HepG2 (cell line): ENCODE data around the gene EIF6. TPM values are rescaled to one million over a fixed set of nuclear protein-coding genes. Genes with fewer than 3 reads are reported as not detected.

ENCODE experiments used
- ATAC-seq: fragments of 200-7000 bp; cut with Tn5 transposase; 3 replicates; pipeline ENCODE4 v1.9.1; 2020; ENCODE audit warnings: mild to moderate bottlenecking, moderate library complexity
- BruUV-seq: library from RNA; stranded (reverse); fragments of 400-500 nt; replicated peaks from 2 replicates; lab custom pipeline; 2021; lab: Mats Ljungman, UMichigan
- CTCF ChIA-PET: fragments of 300-600 bp; formaldehyde crosslinking; extraction: SDS; loops from one replicate; lab custom pipeline; 2021; ENCODE audit warnings: low total read pairs, inconsistent platforms, low intra/inter-chr PET ratio; lab: Yijun Ruan, JAX
- POLR2A ChIA-PET: fragments of 350-600 bp; sonication (Branson Sonifier 250); formaldehyde crosslinking; loops from one replicate; lab custom pipeline; 2020; ENCODE audit warnings: antibody characterized with exemption, inconsistent platforms; lab: Yijun Ruan, JAX
- DNase-seq: peaks from one replicate; pipeline ENCODE4 v3.0.0-alpha.2; 2015; ENCODE audit warnings: low spot score
- FAIRE-seq: peaks from 3 replicates; lab custom pipeline; 2011; peaks lifted over from hg19 to GRCh38; lab: Jason Lieb, UNC
- H2AFZ ChIP-seq: one replicate; pipeline ENCODE4 v1.6.1; 2011; ENCODE audit warnings: low read length, inconsistent platforms
- H3K27ac ChIP-seq: fragments of 300-600 bp; 3 replicates; pipeline ENCODE4 v1.8.0; 2011; ENCODE audit warnings: mixed run types, mild to moderate bottlenecking, mixed read lengths, low read length, inconsistent platforms; ENCODE audit not compliant: insufficient read depth; ENCODE audit errors: extremely low read length
- H3K27me3 ChIP-seq, 2 experiments: fragments of 200-600 bp in 1 of 2; 2 replicates in 1 of 2; 3 replicates in 1 of 2; pipeline versions ENCODE4 v1.6.0 to v1.8.0; 2011; ENCODE audit warnings: low read length in 2 of 2, mild to moderate bottlenecking in 2 of 2, moderate library complexity in 2 of 2, inconsistent platforms in 1 of 2; ENCODE audit not compliant: insufficient read depth in 2 of 2, control insufficient read depth in 1 of 2
- H3K36me3 ChIP-seq, 2 experiments: fragments of 200-600 bp in 1 of 2; replicated peaks in 1 of 2; 2 replicates in 1 of 2; 3 replicates in 1 of 2; pipeline versions ENCODE4 v1.5.1 to v1.8.0; 2011; ENCODE audit warnings: low read length in 2 of 2, inconsistent platforms in 1 of 2; ENCODE audit not compliant: insufficient read depth in 2 of 2, control insufficient read depth in 1 of 2
- H3K4me1 ChIP-seq: 2 replicates; pipeline ENCODE4 v1.5.1; 2012; ENCODE audit warnings: low read length, inconsistent platforms; ENCODE audit not compliant: insufficient read depth
- H3K4me2 ChIP-seq: 2 replicates; pipeline ENCODE4 v1.6.0; 2011; ENCODE audit warnings: low read depth, low read length, inconsistent platforms
- H3K4me3 ChIP-seq, 3 experiments: fragments of 200-600 bp in 1 of 3; sonication (generic), shearing (Covaris generic) in 1 of 3; replicated peaks in 1 of 3; 2 replicates each; pipeline ENCODE4 v1.5.1; 2011 to 2016; ENCODE audit warnings: low read length in 3 of 3, inconsistent platforms in 2 of 3, low read depth in 2 of 3, mild to moderate bottlenecking in 2 of 3, control low read depth in 1 of 3, mixed read lengths in 1 of 3; ENCODE audit not compliant: insufficient read depth in 1 of 3
- H3K79me2 ChIP-seq: one replicate; pipeline ENCODE4 v1.6.1; 2011; ENCODE audit warnings: low read length, inconsistent platforms; ENCODE audit not compliant: insufficient read depth
- H3K9ac ChIP-seq: 2 replicates; pipeline ENCODE4 v1.6.0; 2011; ENCODE audit warnings: mild to moderate bottlenecking, low read depth, low read length, inconsistent platforms; ENCODE audit not compliant: insufficient read depth
- H3K9me3 ChIP-seq: 2 replicates; pipeline ENCODE4 v1.5.1; 2012; ENCODE audit warnings: mild to moderate bottlenecking, low read length
- H4K20me1 ChIP-seq: 2 replicates; pipeline ENCODE4 v1.6.0; 2011; ENCODE audit warnings: inconsistent platforms, mild to moderate bottlenecking, low read length, moderate library complexity; ENCODE audit not compliant: insufficient read depth
- ATF7 ChIP-seq, 2 experiments: fragments of 450-650 bp in 1 of 2; sonication (generic) in 1 of 2; formaldehyde crosslinking in 1 of 2; IDR thresholded peaks; 2 replicates each; pipeline versions ENCODE4 v1.4.0 to v1.6.1; 2016 to 2020; ENCODE audit warnings: antibody characterized with exemption in 1 of 2, mild to moderate bottlenecking in 1 of 2, missing genetic modification reagents in 1 of 2
- CHCHD3 ChIP-seq: sonication (generic); formaldehyde crosslinking; IDR thresholded peaks from 2 replicates; pipeline ENCODE4 v1.8.0; 2022; ENCODE audit warnings: mild to moderate bottlenecking, missing genetic modification reagents, moderate library complexity
- FOXK2 ChIP-seq: fragments of 450-650 bp; IDR thresholded peaks from 2 replicates; pipeline ENCODE4 v1.6.1; 2016
- GABPA ChIP-seq, 2 experiments: IDR thresholded peaks; 2 replicates each; pipeline ENCODE4 v1.6.1; 2011 to 2016; ENCODE audit warnings: low read depth in 2 of 2, low read length in 1 of 2, missing biosample characterization in 1 of 2, missing genetic modification characterization in 1 of 2
- GPN1 ChIP-seq: sonication (generic); formaldehyde crosslinking; IDR thresholded peaks from 2 replicates; pipeline ENCODE4 v1.5.1; 2020; ENCODE audit warnings: missing genetic modification reagents, borderline replicate concordance
- KDM3A ChIP-seq: IDR thresholded peaks from 2 replicates; pipeline ENCODE4 v1.6.1; 2018; ENCODE audit warnings: low read depth, missing compliant biosample characterization
- KLF6 ChIP-seq: IDR thresholded peaks from 2 replicates; pipeline ENCODE4 v1.8.0; 2016; ENCODE audit warnings: missing biosample characterization, missing genetic modification reagents
- NCOA1 ChIP-seq: sonication (generic); formaldehyde crosslinking; IDR thresholded peaks from 2 replicates; pipeline ENCODE4 v1.9.0; 2021; ENCODE audit warnings: missing genetic modification reagents
- NFE2L2 ChIP-seq: fragments of 150-350 bp; IDR thresholded peaks from 2 replicates; pipeline ENCODE4 v1.6.1; 2014; ENCODE audit warnings: low read length
- NR1H2 ChIP-seq: sonication (generic); formaldehyde crosslinking; IDR thresholded peaks from 2 replicates; pipeline ENCODE4 v1.8.1; 2022; ENCODE audit warnings: low read depth, missing genetic modification reagents, borderline replicate concordance
- SNAPC2 ChIP-seq: sonication (generic); formaldehyde crosslinking; IDR thresholded peaks from 2 replicates; pipeline ENCODE4 v1.8.1; 2022; ENCODE audit warnings: mild to moderate bottlenecking, missing genetic modification reagents
- SRF ChIP-seq: IDR thresholded peaks from 2 replicates; pipeline ENCODE4 v1.6.1; 2011; ENCODE audit warnings: mild to moderate bottlenecking, low read depth, low read length, moderate library complexity
- TFE3 ChIP-seq: IDR thresholded peaks from 2 replicates; pipeline ENCODE4 v1.6.1; 2016
- U2AF1 ChIP-seq: fragments of 200-400 bp; formaldehyde crosslinking; optimal IDR thresholded peaks from 2 replicates; pipeline ENCODE3; 2017; ENCODE audit warnings: mild to moderate bottlenecking, low read depth, low read length
- ZBTB20 ChIP-seq: sonication (generic); formaldehyde crosslinking; IDR thresholded peaks from 2 replicates; pipeline ENCODE4 v1.8.1; 2023; ENCODE audit warnings: missing genetic modification reagents, low read depth, mild to moderate bottlenecking, borderline replicate concordance
- ZC3H13 ChIP-seq: sonication (generic); formaldehyde crosslinking; IDR thresholded peaks from 2 replicates; pipeline ENCODE4 v1.8.1; 2023; ENCODE audit warnings: mild to moderate bottlenecking, missing genetic modification reagents, moderate library complexity
- ZNF564 ChIP-seq: sonication (generic); formaldehyde crosslinking; IDR thresholded peaks from 2 replicates; pipeline ENCODE4 v1.8.1; 2023; ENCODE audit warnings: mild to moderate bottlenecking, missing genetic modification reagents
- ZNF7 ChIP-seq: IDR thresholded peaks from 2 replicates; pipeline ENCODE4 v1.6.1; 2016; ENCODE audit warnings: missing biosample characterization, missing genetic modification reagents
- WGBS: methylation state at CpG from one replicate; pipeline ENCODE4 v1.1.6; 2017; ENCODE audit warnings: low lambda C conversion rate; 5-methylcytosine and 5-hydroxymethylcytosine counted together
- in situ Hi-C: cut with HindIII; loops from 2 replicates; pipeline ENCODE4 v1.10.0; 2017; ENCODE audit warnings: low pct_unique_long_range_greater_than_20kb; ENCODE audit not compliant: extremely low pct_ligation_motif_present
- intact Hi-C: fragments of 100-400 bp; cut with micrococcal nuclease; formaldehyde crosslinking; loops from one replicate; pipeline ENCODE4 v1.10.0; 2022; ENCODE audit not compliant: unreplicated experiment
- polyA plus RNA-seq, 8 experiments: library from polyadenylated mRNA; depleted of rRNA in 3 of 8; stranded (reverse) in 7 of 8; unstranded in 1 of 8; fragments of >200 nt; fragmentation: Illumina TruSeq in 4 of 8; extraction: Trizol in 4 of 8; gene quantifications; 2 replicates each; pipeline versions ENCODE4 v1.2.1 to v1.2.3, GENCODE V29; 2011 to 2016; ENCODE audit warnings: low read depth in 4 of 8, missing spikeins in 1 of 8, mixed read lengths in 1 of 8; ENCODE audit not compliant: insufficient read depth in 1 of 8
- total RNA-seq, 5 experiments: library from RNA; depleted of rRNA; stranded (reverse); fragments of >200 nt; fragmentation: Illumina TruSeq; extraction: Trizol; gene quantifications; 2 replicates each; pipeline ENCODE4 v1.2.3, GENCODE V29; 2016; ENCODE audit warnings: low read depth in 1 of 5
- TF ChIP-seq, protein P1 (sequence below): sonication (generic); formaldehyde crosslinking; IDR thresholded peaks from 2 replicates; pipeline ENCODE4 v1.8.1; 2023; ENCODE audit warnings: mild to moderate bottlenecking, missing genetic modification reagents
- TF ChIP-seq, protein P2 (sequence below): sonication (generic); formaldehyde crosslinking; IDR thresholded peaks from 2 replicates; pipeline ENCODE4 v1.8.0; 2023; ENCODE audit warnings: mild to moderate bottlenecking, missing genetic modification reagents
- TF ChIP-seq, protein P3 (sequence below): sonication (generic); formaldehyde crosslinking; conservative IDR thresholded peaks from 2 replicates; pipeline ENCODE4 v1.4.0; 2020; ENCODE audit warnings: missing genetic modification reagents

EIF6 gene
- total and polyA plus RNA-seq, 2 of the 13 experiments (the other 11 are each of a cell fraction or from before 2014, with no cell fraction given): 462 to 466 TPM

- Histone ChIP-seq H3K4me3 (peak overlapping the region; percentile 80 to 98 (median 81)), H3K9ac (peak overlapping the region; percentile 97), H2AFZ (no peak overlapping the region), H3K79me2 (peaks cover 40% of the 10 kb centered on the region), H3K4me1 (peaks cover 70% of the 10 kb centered on the region), H4K20me1 (peaks cover 11% of the 10 kb centered on the region), H3K36me3 (peaks cover 2 to 13% of the 10 kb centered on the region in 2 experiments; a peak in 4 of 5 replicates), H3K4me2 (peak overlapping the region; percentile 91), H3K27ac (peak overlapping the region; percentile 95), H3K9me3 (no peaks in the 10 kb centered on the region), H3K27me3 (peaks cover 2 to 12% of the 10 kb centered on the region in 2 experiments; a peak in 3 of 5 replicates)
- ATAC-seq (peak; percentile 0), FAIRE-seq (no peak), DNase-seq (peak; percentile 64)
- in situ Hi-C loops: no loop called here
- intact Hi-C loops: no loop called here
- POLR2A ChIA-PET: interaction anchor here (1.0 to 3.0 kb wide), 13 partner anchors 10 to 410 kb away, joined by 3 to 26 read pairs (median 5); partner anchors contain the start of genes ACSS2, CEP250 and EDEM2
- CTCF ChIA-PET: interaction anchor here (0.8 to 1.1 kb wide), 2 partner anchors 18 to 21 kb away, joined by 3 to 5 read pairs; no protein-coding TSS in a partner anchor
- BruUV-seq: no TSS peak
- WGBS: 1% methylated on average over 5 of the region's 5 CpGs
- peak; percentile 97 for TF ChIP-seq NFE2L2
- no peak for TF ChIP-seq GPN1 (CRISPR knock-in tag)
- TF ChIP-seq CHCHD3: no peak
- no peak for TF ChIP-seq GABPA (IDR thresholded peaks at IDR 0.05; ENCODE audit: low read depth, low read length)
- no peak for TF ChIP-seq GABPA (CRISPR knock-in tag; IDR thresholded peaks at IDR 0.05; ENCODE audit: low read depth)
- TF ChIP-seq, protein P1, sequence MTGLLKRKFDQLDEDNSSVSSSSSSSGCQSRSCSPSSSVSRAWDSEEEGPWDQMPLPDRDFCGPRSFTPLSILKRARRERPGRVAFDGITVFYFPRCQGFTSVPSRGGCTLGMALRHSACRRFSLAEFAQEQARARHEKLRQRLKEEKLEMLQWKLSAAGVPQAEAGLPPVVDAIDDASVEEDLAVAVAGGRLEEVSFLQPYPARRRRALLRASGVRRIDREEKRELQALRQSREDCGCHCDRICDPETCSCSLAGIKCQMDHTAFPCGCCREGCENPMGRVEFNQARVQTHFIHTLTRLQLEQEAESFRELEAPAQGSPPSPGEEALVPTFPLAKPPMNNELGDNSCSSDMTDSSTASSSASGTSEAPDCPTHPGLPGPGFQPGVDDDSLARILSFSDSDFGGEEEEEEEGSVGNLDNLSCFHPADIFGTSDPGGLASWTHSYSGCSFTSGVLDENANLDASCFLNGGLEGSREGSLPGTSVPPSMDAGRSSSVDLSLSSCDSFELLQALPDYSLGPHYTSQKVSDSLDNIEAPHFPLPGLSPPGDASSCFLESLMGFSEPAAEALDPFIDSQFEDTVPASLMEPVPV (CRISPR knock-in tag): no peak
- TF ChIP-seq KLF6: no peak
- no peak for TF ChIP-seq NCOA1 (CRISPR knock-in tag)
- no peak for TF ChIP-seq ZNF7 (CRISPR knock-in tag)
- no peak for TF ChIP-seq U2AF1
- TF ChIP-seq NR1H2: no peak
- no peak for TF ChIP-seq KDM3A
- TF ChIP-seq, protein P2, sequence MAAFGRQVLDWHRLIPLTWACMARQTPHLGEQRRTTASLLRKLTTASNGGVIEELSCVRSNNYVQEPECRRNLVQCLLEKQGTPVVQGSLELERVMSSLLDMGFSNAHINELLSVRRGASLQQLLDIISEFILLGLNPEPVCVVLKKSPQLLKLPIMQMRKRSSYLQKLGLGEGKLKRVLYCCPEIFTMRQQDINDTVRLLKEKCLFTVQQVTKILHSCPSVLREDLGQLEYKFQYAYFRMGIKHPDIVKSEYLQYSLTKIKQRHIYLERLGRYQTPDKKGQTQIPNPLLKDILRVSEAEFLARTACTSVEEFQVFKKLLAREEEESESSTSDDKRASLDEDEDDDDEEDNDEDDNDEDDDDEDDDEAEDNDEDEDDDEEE (CRISPR knock-in tag): no peak; the same call in 1 of the 2 replicates
- no peak for TF ChIP-seq SRF
- no peak for TF ChIP-seq ZC3H13 (CRISPR knock-in tag)
- TF ChIP-seq ZNF564 (CRISPR knock-in tag): 0 out of 2 replicates have a peak, but pooled peaks have one; percentile 8
- no peak for TF ChIP-seq ZBTB20 (CRISPR knock-in tag)
- no peak for TF ChIP-seq TFE3
- no peak for TF ChIP-seq SNAPC2
- TF ChIP-seq, protein P3, sequence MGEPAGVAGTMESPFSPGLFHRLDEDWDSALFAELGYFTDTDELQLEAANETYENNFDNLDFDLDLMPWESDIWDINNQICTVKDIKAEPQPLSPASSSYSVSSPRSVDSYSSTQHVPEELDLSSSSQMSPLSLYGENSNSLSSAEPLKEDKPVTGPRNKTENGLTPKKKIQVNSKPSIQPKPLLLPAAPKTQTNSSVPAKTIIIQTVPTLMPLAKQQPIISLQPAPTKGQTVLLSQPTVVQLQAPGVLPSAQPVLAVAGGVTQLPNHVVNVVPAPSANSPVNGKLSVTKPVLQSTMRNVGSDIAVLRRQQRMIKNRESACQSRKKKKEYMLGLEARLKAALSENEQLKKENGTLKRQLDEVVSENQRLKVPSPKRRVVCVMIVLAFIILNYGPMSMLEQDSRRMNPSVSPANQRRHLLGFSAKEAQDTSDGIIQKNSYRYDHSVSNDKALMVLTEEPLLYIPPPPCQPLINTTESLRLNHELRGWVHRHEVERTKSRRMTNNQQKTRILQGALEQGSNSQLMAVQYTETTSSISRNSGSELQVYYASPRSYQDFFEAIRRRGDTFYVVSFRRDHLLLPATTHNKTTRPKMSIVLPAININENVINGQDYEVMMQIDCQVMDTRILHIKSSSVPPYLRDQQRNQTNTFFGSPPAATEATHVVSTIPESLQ (CRISPR knock-in tag): no peak
- peak; percentile 90 for TF ChIP-seq ATF7 (IDR thresholded peaks at IDR 0.05)
- no peak for TF ChIP-seq ATF7 (CRISPR knock-in tag; IDR thresholded peaks at IDR 0.05)
- TF ChIP-seq FOXK2: peak; percentile 52; the same call in 1 of the 2 replicates
Measured at GRCh38 chr20:35285806-35286076, 1.2 kb upstream of the EIF6 start.
